B cell (primary cell): ENCODE measurements around the gene GON7. TPM values are rescaled to one million over a fixed set of nuclear protein-coding genes. Genes with fewer than 3 reads are reported as not detected.
"Not testable (repeated sequence)": the region's sequence is repeated elsewhere in the genome, so short reads cannot be mapped to it uniquely, and the experiment has no call there.

Source experiments
- ATAC-seq: fragments of 200-7000 bp; cut with Tn5 transposase; one replicate; pipeline ENCODE4 v1.10.0; 2021; ENCODE audit warnings: low read depth, mild to moderate bottlenecking, moderate number of reproducible peaks, moderate library complexity
- CTCF ChIA-PET: fragments of 350-600 bp; sonication (Branson Sonifier 250); formaldehyde crosslinking; loops from one replicate; lab custom pipeline; 2021; ENCODE audit warnings: antibody characterized with exemption, inconsistent platforms; lab: Charles Lee
- POLR2A ChIA-PET: fragments of 350-600 bp; sonication (Branson Sonifier 250); formaldehyde crosslinking; loops from one replicate; lab custom pipeline; 2021; ENCODE audit warnings: antibody characterized with exemption; lab: Charles Lee
- DNase-seq: peaks from one replicate; pipeline ENCODE4 v3.0.0; 2013
- H2AFZ ChIP-seq: 2 replicates; pipeline ENCODE4 v1.6.1; 2012; ENCODE audit warnings: mild to moderate bottlenecking, low read depth, low read length; ENCODE audit not compliant: insufficient read depth, poor library complexity, severe bottlenecking
- H3K27ac ChIP-seq, 2 donors: 1 replicate in 1 of 2; 2 replicates in 1 of 2; pipeline ENCODE4 v1.5.1; 2012 to 2013; ENCODE audit warnings: low read length in 2 of 2, mild to moderate bottlenecking in 2 of 2, moderate library complexity in 1 of 2
- H3K27me3 ChIP-seq, 4 experiments: fragments of 200-600 bp in 1 of 4; sonication (generic) in 1 of 4; replicated peaks in 1 of 4; 1 replicate in 2 of 4; 2 replicates in 2 of 4; pipeline versions ENCODE4 v1.6.1 to v1.7.0; 2013 to 2016; ENCODE audit warnings: low read length in 3 of 4, mild to moderate bottlenecking in 2 of 4, mixed read lengths in 1 of 4, moderate library complexity in 1 of 4; ENCODE audit not compliant: insufficient read depth in 4 of 4, control insufficient read depth in 3 of 4; ENCODE audit errors: control extremely low read depth in 1 of 4
- H3K36me3 ChIP-seq, 2 experiments: replicated peaks in 1 of 2; 1 replicate in 1 of 2; 2 replicates in 1 of 2; pipeline versions ENCODE4 v1.6.1 to v1.7.1; 2013; ENCODE audit warnings: low read length in 1 of 2; ENCODE audit not compliant: insufficient read depth in 2 of 2, control insufficient read depth in 1 of 2; ENCODE audit errors: control extremely low read depth in 1 of 2, extremely low read depth in 1 of 2
- H3K4me1 ChIP-seq, 2 donors: fragments of 200-600 bp in 1 of 2; sonication (generic) in 1 of 2; 1 replicate in 1 of 2; 2 replicates in 1 of 2; pipeline versions ENCODE4 v1.5.1 to v1.6.1; 2013 to 2017; ENCODE audit warnings: low read length in 2 of 2; ENCODE audit not compliant: control insufficient read depth in 2 of 2, insufficient read depth in 2 of 2
- H3K4me2 ChIP-seq: replicated peaks from 2 replicates; pipeline ENCODE3; 2012; ENCODE audit warnings: mild to moderate bottlenecking, low read depth, low read length; ENCODE audit not compliant: poor library complexity, severe bottlenecking
- H3K4me3 ChIP-seq, 5 experiments: fragments of 200-600 bp in 1 of 5; sonication (generic) in 1 of 5; 1 replicate in 3 of 5; 2 replicates in 2 of 5; pipeline versions ENCODE4 v1.5.1 to v1.7.0; 2011 to 2016; ENCODE audit warnings: low read length in 4 of 5, mild to moderate bottlenecking in 4 of 5, low read depth in 2 of 5, control low read depth in 1 of 5, moderate library complexity in 1 of 5; ENCODE audit not compliant: insufficient read depth in 1 of 5; ENCODE audit errors: control extremely low read depth in 1 of 5, extremely low read depth in 1 of 5
- H3K79me2 ChIP-seq: fragments of 200-600 bp; sonication (generic); one replicate; pipeline ENCODE4 v1.6.0; 2016; ENCODE audit warnings: low read length; ENCODE audit not compliant: control insufficient read depth, insufficient read depth
- H3K9ac ChIP-seq: fragments of 200-600 bp; sonication (generic); 2 replicates; pipeline ENCODE4 v1.6.1; 2017; ENCODE audit warnings: mild to moderate bottlenecking, low read length, moderate library complexity
- H3K9me3 ChIP-seq, 3 donors: one replicate each; pipeline versions ENCODE4 v1.6.1 to v1.7.1; 2013; ENCODE audit warnings: low read length in 2 of 3; ENCODE audit not compliant: control insufficient read depth in 2 of 3, insufficient read depth in 1 of 3; ENCODE audit errors: control extremely low read depth in 1 of 3
- H4K20me1 ChIP-seq: 2 replicates; pipeline ENCODE4 v1.6.0; 2012; ENCODE audit warnings: mild to moderate bottlenecking, low read length; ENCODE audit not compliant: insufficient read depth, control insufficient read depth, poor library complexity, severe bottlenecking
- H3K27ac Mint-ChIP-seq: one replicate; pipeline ENCODE4 v1.8.0; 2021; ENCODE audit warnings: mixed read lengths
- H3K27me3 Mint-ChIP-seq: one replicate; pipeline ENCODE4 v1.8.0; 2021; ENCODE audit warnings: mixed read lengths
- H3K4me1 Mint-ChIP-seq: one replicate; pipeline ENCODE4 v1.8.0; 2021; ENCODE audit warnings: mixed read lengths
- H3K4me3 Mint-ChIP-seq: one replicate; pipeline ENCODE4 v1.8.0; 2021; ENCODE audit warnings: mixed read lengths
- H3K9me3 Mint-ChIP-seq: one replicate; pipeline ENCODE4 v1.8.0; 2022; ENCODE audit warnings: mixed read lengths; ENCODE audit not compliant: insufficient read depth
- CTCF ChIP-seq: fragments of 200-600 bp; IDR thresholded peaks from one replicate; pipeline ENCODE4 v1.8.0; 2022; ENCODE audit warnings: antibody characterized with exemption, mild to moderate bottlenecking
- EZH2 ChIP-seq: IDR thresholded peaks from 2 replicates; pipeline ENCODE4 v1.6.1; 2012; ENCODE audit warnings: borderline replicate concordance, low read depth, mild to moderate bottlenecking, moderate library complexity, low read length; ENCODE audit not compliant: insufficient read depth, poor library complexity, severe bottlenecking
- WGBS: methylation state at CpG from one replicate; pipeline ENCODE4 v1.1.5; 2013; ENCODE audit warnings: missing lambda C conversion rate; ENCODE audit not compliant: insufficient coverage; 5-methylcytosine and 5-hydroxymethylcytosine counted together
- intact Hi-C: fragments of 100-400 bp; cut with micrococcal nuclease; formaldehyde crosslinking; loops from one replicate; pipeline ENCODE4 v1.10.0; 2022
- polyA plus RNA-seq: library from polyadenylated mRNA; depleted of rRNA; stranded (reverse); fragments of >200 nt; gene quantifications from 2 replicates; pipeline ENCODE4 v1.2.3, GENCODE V29; 2012
- total RNA-seq, 2 donors: library from RNA; stranded (reverse); fragments of 120-200 nt in 1 of 2; gene quantifications; 1 replicate in 1 of 2; 2 replicates in 1 of 2; pipeline versions ENCODE4 v1.2.3 to v1.2.4, GENCODE V29; 2013 to 2022

GON7 gene
- total and polyA plus RNA-seq, 2 donors (not counting 1 experiment from before 2014, with no cell fraction given): 4.3 to 8.9 TPM

DNA sequence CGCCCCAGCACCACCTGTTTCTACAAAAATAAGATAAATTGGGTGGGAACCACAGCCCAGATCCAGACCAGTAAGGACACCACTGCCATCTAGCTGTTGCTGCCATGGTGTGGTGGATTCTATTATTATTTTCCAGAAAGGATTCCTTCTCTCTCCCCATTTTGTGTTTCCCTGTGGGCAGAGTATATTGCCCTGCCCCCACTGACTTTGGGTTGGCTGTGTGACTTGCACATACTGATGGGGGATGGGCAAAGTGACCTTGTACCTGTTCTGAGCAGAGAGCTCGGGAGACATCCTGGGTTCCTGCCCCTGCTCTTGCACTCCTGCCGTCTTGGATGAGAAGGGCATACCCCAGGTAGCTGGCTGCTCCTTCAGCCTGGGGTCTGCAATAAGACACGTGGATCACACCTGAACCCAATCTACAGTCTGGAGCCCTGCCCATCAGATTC is 46.5 kb downstream of the GON7 start:
- Histone ChIP-seq H3K4me2 (no peak overlapping the region), H3K79me2 (no peaks in the 10 kb centered on the region), H3K36me3 (no peaks in the 10 kb centered on the region), H3K9ac (no peak overlapping the region), H4K20me1 (no peaks in the 10 kb centered on the region), H3K4me1 (no peaks in the 10 kb centered on the region), H3K4me3 (no peak overlapping the region), H3K27ac (no peak overlapping the region), H3K27me3 (no peaks in the 10 kb centered on the region), H3K9me3 (no peaks in the 10 kb centered on the region), H2AFZ (no peak overlapping the region)
- no peak for TF ChIP-seq CTCF
- TF ChIP-seq EZH2: no peak
- ATAC-seq (no peak), DNase-seq (no peak)
- Mint-ChIP-seq H3K27ac (no peak overlapping the region), H3K9me3 (no peaks in the 10 kb centered on the region), H3K4me3 (no peak overlapping the region), H3K4me1 (no peaks in the 10 kb centered on the region), H3K27me3 (no peaks in the 10 kb centered on the region)
- ChIA-PET POLR2A (no interaction called here), CTCF (interaction anchor here (0.7 kb wide), 1 partner anchor 126 kb away, joined by 3 read pairs; no protein-coding TSS in a partner anchor)
- WGBS: 95% methylated on average over 2 of the region's 4 CpGs
- intact Hi-C loops: no loop called here

- H4K20me1 ChIP-seq, DNase-seq, H3K4me2 ChIP-seq, H3K4me1 Mint-ChIP-seq, H3K27ac ChIP-seq, ATAC-seq, H3K79me2 ChIP-seq, H3K36me3 ChIP-seq, H3K9ac ChIP-seq, H3K9me3 ChIP-seq, intact Hi-C loops, H3K27ac Mint-ChIP-seq, H3K4me1 ChIP-seq, H3K27me3 ChIP-seq, H3K9me3 Mint-ChIP-seq, H3K4me3 Mint-ChIP-seq, POLR2A ChIA-PET, H3K4me3 ChIP-seq, H2AFZ ChIP-seq, H3K27me3 Mint-ChIP-seq: not testable (repeated sequence)
- WGBS: no CpG with 5 or more reads among the region's 5 CpGs
- CTCF ChIA-PET: interaction anchor here (0.7 kb wide), 1 partner anchor 126 kb away, joined by 3 read pairs; no protein-coding TSS in a partner anchor
These were observed 47.1 kb downstream of the GON7 start for GRCh38 chr14:93159625-93160352.

- H3K4me2 ChIP-seq, H4K20me1 ChIP-seq, H3K27ac Mint-ChIP-seq, H3K27ac ChIP-seq, H3K27me3 Mint-ChIP-seq, ATAC-seq, H3K9me3 Mint-ChIP-seq, H3K4me1 ChIP-seq, intact Hi-C loops, H2AFZ ChIP-seq, H3K79me2 ChIP-seq, POLR2A ChIA-PET, H3K9me3 ChIP-seq, H3K36me3 ChIP-seq, H3K9ac ChIP-seq, H3K4me3 Mint-ChIP-seq, H3K27me3 ChIP-seq, H3K4me3 ChIP-seq, DNase-seq, CTCF ChIA-PET, H3K4me1 Mint-ChIP-seq: not testable (repeated sequence)
- no CpG with 5 or more reads among the region's 7 CpGs for WGBS
These were observed 48.5 kb downstream of the GON7 start for GRCh38 chr14:93158349-93158748.
